ENCODE results near the gene LRRC73. TPM values are rescaled to one million over a fixed set of nuclear protein-coding genes. Genes with fewer than 3 reads are reported as not detected.
"Not testable (repeated sequence)": the region's sequence is repeated elsewhere in the genome, so short reads cannot be mapped to it uniquely, and the experiment has no call there.

LRRC73 gene
- total RNA-seq, 4 donors from 2014 or later = 1.2 to 1.5 TPM; not detected in 2

GRCh38 chr6:43499028-43499815, 10.9 kb downstream of the LRRC73 start:
- TF ChIP-seq POLR2A (IDR thresholded peaks at IDR 0.05) (no peak), CTCF (IDR thresholded peaks at IDR 0.05) (no peak)
- H3K27me3 ChIP-seq = no peaks in the 10 kb centered on the region
- no peaks in the 10 kb centered on the region for H3K9me3 ChIP-seq
- H3K27ac ChIP-seq = peak overlapping the region; percentile 7 to 29
- peaks cover 0 to 8% of the 10 kb centered on the region in 2 donors for H3K4me1 ChIP-seq
- no peak overlapping the region for H3K4me3 ChIP-seq
- intact Hi-C loops (cut with DNase I; ENCODE audit: low total_unique reads) = loop anchor here (10.0 kb wide), 1 partner anchor 134 kb away; the partner anchor contains the start of gene ZNF318
- DNase-seq = no peak
- no peaks in the 10 kb centered on the region for H3K36me3 ChIP-seq

GRCh38 chr6:43498291-43498690, 11.9 kb downstream of the LRRC73 start:
- H3K27ac ChIP-seq, H3K4me3 ChIP-seq, H3K27me3 ChIP-seq, H3K9me3 ChIP-seq, H3K4me1 ChIP-seq, DNase-seq, H3K36me3 ChIP-seq: not testable (repeated sequence)
- intact Hi-C loops (cut with DNase I; ENCODE audit: low total_unique reads) = loop anchor here (10.0 kb wide), 1 partner anchor 133 kb away; the partner anchor contains the start of gene ZNF318

GRCh38 chr6:43497689-43498088, 12.5 kb downstream of the LRRC73 start:
- Histone ChIP-seq H3K36me3 (no peaks in the 10 kb centered on the region), H3K4me3 (no peak overlapping the region), H3K27ac (no peak overlapping the region), H3K9me3 (no peaks in the 10 kb centered on the region), H3K27me3 (no peaks in the 10 kb centered on the region), H3K4me1 (peaks cover 0 to 9% of the 10 kb centered on the region in 2 donors)
- intact Hi-C loops (cut with DNase I; ENCODE audit: low total_unique reads) = loop anchor here (10.0 kb wide), 1 partner anchor 133 kb away; the partner anchor contains the start of gene ZNF318
- no peak for DNase-seq
- TF ChIP-seq CTCF (IDR thresholded peaks at IDR 0.05) (no peak), POLR2A (IDR thresholded peaks at IDR 0.05) (no peak)

- no peaks in the 10 kb centered on the region for H3K27me3 ChIP-seq
- no peak for DNase-seq
- intact Hi-C loops (cut with DNase I; ENCODE audit: low total_unique reads) = loop anchor here (10.0 kb wide), 1 partner anchor 132 kb away; the partner anchor contains the start of gene ZNF318
- no peaks in the 10 kb centered on the region for H3K9me3 ChIP-seq
- no peaks in the 10 kb centered on the region for H3K36me3 ChIP-seq
- peaks cover 0 to 15% of the 10 kb centered on the region in 2 donors for H3K4me1 ChIP-seq
- no peak overlapping the region for H3K4me3 ChIP-seq
- no peak for TF ChIP-seq CTCF (IDR thresholded peaks at IDR 0.05)
- TF ChIP-seq POLR2A (IDR thresholded peaks at IDR 0.05) = no peak
- H3K27ac ChIP-seq = no peak overlapping the region
Observed at GRCh38 chr6:43497129-43497396, 13.1 kb downstream of the LRRC73 start.

GRCh38 chr6:43496370-43497128, 13.6 kb downstream of the LRRC73 start:
- Histone ChIP-seq H3K36me3 (no peaks in the 10 kb centered on the region), H3K27ac (peak overlapping the region in 1 of 2 donors; percentile 23), H3K4me3 (no peak overlapping the region), H3K27me3 (no peaks in the 10 kb centered on the region), H3K9me3 (no peaks in the 10 kb centered on the region), H3K4me1 (peaks cover 0 to 21% of the 10 kb centered on the region in 2 donors)
- intact Hi-C loops (cut with DNase I; ENCODE audit: low total_unique reads) = loop anchor here (10.0 kb wide), 1 partner anchor 132 kb away; the partner anchor contains the start of gene ZNF318
- DNase-seq = no peak
- TF ChIP-seq POLR2A (IDR thresholded peaks at IDR 0.05) (no peak), CTCF (IDR thresholded peaks at IDR 0.05) (peak; percentile 25 to 42 (median 28))

All from uterus (tissue), 4 donors.